Measurements from ENCODE around the gene AFF2.

AFF2 gene

DNA sequence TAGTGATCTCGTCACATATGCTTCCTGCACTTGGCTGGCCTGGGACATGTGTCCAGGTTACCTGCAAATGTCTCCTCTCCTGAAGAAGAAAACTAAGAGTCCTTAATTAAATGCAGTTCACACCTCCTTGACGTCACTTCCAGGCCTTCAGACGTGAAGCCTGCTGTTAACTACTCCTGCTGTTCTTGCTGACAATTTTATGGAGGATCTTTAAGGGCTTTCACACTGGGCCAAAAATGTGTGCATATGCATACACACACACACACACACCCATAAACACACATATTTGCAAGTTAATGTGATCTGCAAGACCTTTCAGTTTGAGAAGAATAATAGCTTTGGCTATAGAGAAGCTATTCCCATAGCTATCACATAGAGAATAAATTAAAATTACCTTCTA lies 267.9 kb downstream of the AFF2 start:
- DNase-seq: no peak

DNA sequence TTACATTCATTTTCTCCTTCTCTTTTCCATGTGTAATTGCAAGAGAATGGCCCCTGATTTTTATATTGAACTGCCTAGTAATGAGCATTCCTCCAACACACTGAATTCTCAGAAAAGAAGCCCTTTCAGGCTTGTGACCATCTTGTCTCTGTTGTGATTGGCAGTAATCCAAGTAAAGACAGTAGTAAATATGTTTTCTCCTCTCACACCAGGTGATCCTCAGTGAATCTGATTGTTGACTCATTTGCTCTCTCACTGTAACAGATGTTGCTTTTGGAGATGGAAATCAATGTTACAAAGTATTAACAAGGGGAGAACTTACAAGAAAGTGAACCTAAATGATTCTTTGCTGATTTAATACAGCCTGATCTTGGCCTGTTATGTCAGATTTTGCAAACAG lies 271.0 kb downstream of the AFF2 start:
- no peak for DNase-seq

DNA sequence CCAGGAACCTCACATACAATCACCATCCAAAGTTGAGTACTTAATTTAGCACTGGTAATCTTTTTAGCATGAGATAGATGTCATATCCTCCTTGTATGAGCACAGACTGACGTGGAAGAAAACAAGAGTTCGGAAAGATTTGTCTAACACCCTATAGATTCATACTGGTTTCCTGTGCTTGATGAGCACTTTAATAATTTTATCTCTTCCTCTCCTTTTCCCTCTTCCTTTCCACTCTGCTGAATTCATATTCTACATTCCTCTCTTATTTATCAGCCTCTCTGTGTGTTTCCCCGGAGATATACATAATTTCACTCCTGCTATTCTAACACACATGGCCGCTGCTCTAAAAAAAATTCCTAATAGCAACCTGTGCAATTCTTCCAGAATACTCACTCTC lies 273.9 kb downstream of the AFF2 start:
- no peak for DNase-seq

DNA sequence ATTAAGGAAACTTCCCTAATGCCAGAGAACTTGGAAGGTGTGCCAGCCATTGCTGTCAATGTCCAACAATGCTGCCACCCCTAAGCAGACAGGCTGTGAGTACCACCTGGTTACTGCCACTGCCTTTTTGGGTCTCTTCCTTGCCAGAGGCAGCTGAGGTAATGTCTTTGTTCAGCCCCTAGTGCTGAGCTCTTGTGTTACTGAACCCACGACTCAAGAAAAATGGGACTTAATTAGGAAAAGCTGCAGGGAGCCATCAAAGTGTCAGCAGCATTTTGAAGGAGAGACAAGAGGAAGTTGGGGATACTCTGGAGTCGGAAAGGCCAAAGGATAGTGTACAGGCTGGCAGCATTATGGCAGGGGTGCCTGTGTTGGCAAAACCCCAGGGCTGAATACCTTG lies 283.7 kb downstream of the AFF2 start:
- no peak for DNase-seq

DNA sequence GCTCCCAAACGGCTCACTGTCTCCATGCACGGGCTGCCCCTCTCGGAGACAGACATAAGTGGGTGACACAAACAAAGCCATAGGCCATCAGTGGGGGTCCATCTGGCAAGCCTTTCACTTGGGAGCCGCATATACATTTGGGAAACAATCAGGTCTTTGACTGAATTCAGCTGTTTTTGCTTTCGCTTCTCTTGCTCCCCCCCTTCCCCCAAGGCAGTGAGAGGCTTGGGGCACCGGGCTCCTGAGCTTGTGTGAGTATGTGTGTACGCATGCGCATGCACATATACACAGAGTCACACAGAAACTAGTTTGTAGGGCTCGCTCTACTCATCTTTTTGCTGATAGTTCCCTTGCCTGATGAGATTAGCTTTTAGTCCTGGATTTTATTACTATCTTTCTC lies 284.4 kb downstream of the AFF2 start:
- DNase-seq: no peak

DNA sequence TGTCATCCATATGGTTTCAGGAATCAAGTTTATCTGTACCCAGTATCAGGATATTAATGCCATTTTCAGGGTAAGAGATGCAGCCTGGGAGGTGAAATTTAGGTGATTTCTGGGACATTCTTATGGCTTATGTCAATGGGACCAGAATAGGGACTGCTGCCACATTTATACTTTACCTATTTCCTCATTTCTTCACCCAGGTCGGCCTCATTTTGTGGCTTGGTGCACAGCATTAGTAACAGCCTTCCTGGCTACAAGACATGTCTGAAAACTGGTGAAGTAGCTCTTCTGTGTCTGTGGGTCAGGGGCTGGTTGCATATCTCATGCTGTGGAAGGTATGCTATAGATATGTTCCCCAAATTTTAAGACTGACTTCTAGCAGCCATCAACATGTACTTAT lies 284.8 kb downstream of the AFF2 start:
- no peak for DNase-seq

DNA sequence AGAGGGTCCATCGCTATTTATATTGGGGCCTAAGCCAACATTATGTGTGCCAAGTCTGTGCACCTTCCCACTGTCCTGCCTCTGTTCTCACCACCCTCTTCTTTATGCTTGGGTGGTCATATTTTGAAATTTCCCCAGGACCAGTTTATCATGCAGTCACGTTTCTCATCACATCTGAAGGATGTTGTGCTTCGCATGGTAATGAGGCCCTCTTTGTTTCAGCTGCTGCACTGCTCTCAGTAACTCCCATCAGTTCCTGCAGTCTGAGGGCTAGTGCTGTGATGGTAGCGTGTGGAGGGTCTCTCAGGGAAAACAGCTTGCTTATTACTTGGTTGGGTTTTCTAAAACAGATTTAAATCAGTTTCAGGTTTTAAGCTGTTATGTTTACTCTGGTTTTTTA lies 288.0 kb downstream of the AFF2 start:
- DNase-seq: no peak

DNA sequence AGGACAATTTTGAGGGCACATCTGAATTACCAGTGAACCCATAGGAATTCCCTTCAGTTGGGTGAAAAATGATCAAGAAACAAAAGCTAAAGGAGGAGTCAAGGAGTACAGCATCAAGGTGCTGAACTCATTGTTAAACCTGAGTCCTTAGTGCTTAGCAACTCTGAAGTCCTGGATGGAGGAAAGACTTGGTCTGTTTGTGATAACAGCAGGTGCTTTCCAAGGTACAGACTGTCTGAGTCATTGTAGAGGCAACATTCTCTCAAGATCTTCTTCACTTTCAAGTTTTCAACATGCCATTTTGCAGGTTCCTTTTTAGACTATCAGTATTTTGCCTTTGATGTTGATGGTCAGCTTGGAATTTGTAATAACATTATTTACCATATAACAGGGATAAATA lies 293.9 kb downstream of the AFF2 start:
- no peak for DNase-seq

DNA sequence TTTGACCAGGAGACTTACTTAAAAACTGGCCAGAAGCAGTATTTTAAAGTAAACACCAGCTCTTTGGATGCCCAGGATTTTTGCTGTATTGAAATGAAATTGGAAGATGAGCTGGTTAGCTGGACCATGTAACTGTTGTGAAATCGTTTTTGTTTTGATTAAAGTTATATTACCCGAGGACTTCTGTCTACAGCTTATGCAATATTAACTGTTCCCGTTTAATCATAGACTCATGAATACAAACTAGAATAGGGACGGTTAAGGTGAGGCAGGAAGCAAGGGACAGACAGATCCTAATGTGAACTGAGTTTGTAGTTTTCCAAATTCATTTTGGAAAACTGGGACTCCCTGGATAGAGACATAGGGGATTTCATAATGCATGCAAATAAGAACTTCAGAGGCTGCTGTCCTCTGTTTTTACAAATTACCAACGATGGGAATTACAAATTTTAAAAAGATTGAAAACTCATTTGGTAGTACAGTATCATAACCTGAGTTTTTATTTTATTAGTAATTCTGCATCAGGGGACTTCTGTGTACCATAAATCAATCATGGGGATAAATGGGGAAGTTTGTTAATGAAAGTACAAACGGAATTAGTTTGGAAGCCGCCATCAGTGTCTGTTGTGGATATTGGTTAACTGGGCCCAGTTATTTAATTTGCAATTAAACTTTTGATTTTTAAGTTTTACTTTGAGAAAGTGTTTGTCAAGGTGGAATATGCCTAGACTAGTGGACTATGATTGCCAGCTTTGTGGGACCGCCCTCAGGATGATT lies 304.4 kb downstream of the AFF2 start:
- no peak for DNase-seq

DNA sequence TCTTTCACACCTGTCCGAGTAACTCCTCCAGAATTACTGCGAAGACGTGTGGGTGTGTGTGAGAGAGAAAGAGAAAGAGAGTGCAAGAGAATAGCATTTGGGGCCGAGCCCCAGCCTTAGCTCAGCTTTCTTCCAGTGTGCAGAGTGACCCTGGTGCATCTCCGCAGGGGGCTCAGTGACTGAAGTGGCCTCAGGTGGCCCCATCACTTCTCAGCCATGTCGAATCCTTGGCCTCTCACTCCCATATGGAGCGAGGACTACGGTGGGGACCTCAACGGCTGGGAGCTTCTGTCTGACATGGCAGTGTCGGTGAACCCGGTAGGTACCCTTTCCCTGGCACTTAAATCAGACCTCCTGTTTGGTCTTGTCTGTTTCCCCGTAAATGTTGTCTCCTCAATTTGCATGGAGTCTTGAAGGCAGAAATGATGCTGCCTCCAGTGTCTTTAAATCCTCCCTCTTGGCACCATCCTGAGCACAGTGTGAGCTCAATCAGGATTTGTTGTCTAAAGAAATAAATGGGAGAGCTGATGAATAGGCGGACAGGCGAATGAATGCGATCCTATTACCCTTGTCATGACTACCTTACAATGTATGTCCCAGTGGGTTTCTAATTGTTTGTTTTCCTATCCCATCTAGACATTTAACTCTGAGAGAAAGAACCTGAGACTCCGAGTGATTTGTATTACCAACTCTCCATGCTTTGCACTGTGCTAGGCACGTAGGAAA lies 305.9 kb downstream of the AFF2 start:
- DNase-seq: no peak

DNA sequence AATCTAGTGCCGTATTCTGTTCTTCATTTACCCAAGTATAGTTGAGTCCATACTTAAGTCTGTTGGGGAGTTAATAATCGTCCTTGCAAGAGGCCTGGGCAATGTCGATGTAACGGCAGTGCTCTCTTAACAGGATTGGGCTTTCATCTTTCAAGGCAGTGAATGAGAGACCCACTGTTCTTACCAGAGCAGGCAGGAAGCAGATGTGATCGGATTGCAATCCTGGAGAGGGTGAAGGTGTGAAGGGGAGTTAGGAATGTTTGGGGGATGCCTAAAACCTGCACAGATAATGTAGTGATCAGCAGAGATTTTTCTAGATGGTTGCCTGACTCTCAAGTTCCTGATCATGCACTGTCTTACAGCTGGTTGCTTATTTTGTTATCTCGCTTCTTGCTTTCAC lies 308.4 kb downstream of the AFF2 start:
- no peak for DNase-seq

DNA sequence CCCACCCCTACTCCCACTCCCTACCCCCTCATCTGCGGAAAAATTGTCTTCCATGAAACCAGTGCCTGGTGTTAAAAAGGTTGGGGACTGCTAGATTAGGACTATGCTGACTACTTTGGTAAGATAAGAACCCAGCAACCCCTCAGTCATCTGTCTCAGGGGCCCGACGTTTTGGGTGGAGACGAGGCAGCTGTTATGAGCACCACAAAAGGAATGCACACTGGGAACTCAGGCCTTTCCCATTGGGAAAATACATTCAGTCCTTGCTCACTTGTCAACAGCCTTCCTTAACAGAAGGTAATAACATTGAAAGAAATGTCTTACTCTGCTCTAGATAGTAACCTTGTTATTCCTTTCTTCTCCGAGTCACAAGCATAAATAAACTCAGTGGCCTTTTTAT lies 310.8 kb downstream of the AFF2 start:
- no peak for DNase-seq

DNA sequence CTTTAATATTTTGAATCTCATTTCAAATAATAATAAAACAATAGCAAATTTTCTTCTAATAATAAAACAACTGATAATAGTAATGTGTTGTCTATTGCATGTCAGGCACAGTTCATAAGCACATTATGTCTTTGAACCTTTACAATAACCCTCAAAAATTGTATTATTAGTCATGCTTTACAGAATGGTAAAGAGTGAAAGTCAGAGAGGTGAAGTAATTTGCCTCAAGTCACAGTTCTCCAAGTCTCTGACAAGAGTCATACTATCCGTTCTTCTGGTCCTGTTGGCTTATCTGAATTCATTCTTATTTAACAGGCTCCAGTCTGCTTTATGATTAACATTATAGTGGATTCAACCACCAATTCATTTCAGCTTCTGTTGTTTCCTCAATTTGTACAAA lies 313.0 kb downstream of the AFF2 start:
- no peak for DNase-seq

DNA sequence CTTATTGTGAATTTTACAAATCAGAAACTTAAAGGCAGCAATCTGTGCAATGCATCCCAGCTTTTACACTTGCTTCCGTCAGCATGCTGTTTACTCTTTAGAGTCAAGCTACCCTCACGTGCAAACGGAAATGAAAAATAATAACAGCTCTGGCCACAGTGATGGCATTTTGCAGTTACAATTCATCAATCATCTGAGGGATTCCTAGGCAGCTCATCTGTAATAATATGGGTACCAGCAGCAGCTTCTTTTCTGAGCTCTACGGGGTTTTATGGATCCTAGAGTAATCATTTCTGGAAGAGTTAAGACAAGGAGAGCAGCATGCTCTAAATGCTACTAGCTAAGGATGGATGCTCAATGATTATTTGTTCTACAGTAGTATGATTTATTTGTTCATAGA lies 313.6 kb downstream of the AFF2 start:
- DNase-seq: no peak

DNA sequence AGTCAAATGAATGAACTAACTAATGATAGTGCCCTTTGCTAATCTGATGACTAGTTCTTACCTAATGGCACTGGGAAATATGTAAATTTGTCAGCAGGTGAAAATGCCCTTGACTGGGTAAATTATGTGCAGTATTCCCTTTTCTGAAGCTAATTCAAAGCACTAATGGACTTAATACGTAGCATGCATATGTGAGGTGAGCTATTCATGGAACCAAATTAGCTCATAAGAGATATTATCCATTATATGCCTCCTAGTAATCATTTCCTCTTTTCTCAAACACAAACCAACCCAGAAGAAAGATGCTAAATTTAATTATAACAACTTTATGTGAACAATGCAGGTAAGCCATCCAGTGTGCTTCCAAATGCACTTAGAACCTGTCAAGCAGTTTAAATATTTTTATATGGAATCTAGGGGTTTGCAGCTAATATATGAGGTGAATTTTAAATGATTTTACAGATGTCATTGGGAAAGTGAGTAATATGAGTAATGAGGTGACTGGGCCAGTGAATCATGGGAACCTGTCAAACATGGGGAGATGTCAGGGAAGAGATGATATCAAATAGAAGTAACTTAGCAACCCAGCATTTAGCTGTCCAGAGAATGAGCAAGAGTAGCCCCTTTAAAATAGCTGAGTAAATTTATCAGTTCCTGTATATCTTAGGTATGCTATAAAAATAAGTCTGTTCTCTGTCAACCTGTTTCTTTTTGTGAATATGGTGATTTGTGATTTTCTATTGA lies 315.0 kb downstream of the AFF2 start:
- no peak for DNase-seq

DNA sequence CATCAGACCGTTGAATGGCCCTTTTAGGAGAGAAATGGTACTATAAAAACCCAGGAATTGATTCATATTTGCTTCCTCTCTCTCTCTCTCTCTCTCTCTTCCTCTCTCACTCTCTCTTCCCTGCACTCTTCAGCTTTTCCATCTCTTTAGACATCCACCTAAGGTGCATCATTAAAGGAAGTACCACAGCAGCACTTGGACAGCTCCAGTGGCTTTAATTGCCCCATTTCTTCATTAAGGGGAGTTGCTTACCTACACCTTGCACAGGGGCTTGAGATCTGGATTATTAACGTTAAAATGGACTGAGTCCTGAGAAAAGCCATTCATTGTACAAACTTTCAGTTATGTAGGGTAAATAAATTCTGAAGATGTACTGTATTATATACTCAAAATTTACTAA lies 323.6 kb downstream of the AFF2 start:
- no peak for DNase-seq

DNA sequence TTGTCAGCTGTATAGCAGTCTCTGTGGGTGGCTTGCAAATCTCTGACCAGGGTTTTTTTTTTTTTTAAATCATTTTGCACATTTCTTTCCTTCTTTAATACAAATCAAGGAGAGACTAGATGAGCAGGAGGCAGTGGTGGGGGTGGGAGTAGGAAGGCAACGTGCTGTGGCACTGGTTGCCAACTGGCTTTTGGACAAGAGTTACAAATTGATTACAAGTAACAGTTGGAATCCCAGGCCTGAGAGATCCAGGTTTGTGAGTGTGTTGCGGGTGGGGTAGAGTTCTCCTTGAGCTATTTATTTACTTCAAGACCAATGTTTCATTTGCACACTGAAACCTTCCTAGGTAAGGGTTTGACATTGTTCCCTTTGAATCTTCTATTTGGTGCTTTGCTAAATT lies 325.3 kb downstream of the AFF2 start:
- no peak for DNase-seq

DNA sequence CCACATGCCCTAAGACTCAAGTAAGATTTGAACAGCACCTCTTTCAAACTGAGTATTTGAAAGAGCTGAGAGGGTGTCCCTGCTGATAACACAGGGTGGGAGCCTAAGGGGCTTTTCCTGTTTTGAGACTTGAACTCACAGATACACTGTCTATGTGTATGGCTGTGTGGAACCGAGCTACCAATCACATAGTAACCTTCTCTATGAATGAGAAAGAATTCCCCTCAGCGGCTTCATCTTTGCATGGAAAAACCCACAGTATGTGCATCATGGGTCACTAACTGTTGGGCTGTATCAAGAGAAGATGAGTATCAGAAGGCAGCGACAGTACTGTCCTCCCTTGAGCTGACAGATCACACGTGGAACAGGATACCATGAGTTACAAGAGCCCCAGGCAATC lies 336.3 kb downstream of the AFF2 start:
- no peak for DNase-seq

DNA sequence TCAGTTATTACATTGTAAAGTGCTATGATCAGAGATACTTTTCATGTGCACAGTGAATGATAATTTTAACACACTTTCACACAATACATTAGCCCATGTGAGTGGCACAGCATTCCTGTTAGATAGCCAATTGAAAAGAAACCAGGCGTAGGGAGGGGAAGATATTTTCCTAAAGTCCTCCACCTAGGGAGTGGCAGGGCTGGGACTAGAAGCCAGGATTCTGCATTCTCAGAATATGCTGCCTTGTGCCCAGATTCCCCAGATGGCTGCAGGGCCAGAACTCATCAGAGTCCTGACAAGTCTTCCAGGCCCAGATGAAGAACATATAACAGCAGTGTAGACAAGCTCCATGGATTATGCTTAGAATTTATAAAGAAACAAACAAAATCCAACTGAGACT lies 350.2 kb downstream of the AFF2 start:
- no peak for DNase-seq

DNA sequence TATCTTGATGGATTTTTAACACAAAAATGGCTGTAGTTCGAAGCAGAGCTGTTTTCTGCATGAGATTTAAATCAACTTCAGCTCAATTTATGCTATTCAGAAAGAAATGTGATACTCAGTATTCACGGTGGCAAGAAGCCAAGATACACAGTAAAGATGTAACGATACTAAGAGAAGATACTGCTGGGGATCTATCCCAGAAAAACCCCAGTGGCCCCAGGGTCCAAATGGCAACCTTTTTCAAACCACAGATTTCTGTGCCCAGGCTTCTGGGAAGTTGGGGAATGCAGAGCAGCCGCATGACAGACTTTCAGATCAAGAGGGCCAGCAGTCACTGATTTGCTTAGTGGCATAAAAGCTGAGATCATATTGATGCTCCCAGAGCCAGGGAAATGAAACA lies 353.9 kb downstream of the AFF2 start:
- DNase-seq: no peak

DNA sequence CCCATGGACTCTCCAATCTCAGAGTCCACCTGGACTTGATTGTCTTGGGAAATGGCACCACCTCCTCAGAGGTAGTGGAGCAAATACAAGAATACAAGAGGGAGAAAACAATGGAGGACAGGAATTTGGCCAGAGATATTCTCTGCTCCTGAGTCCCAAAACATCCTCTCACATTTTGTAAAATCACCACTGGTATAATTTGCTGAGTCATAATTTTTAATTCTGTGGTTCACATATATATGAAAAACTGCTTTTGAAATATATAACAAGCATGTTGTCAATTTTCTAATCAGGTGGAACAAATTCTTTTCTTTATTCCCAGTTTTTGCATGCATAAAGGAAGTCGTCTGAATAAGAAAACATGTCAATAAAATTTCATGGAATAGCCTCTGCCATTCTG lies 356.1 kb downstream of the AFF2 start:
- no peak for DNase-seq

DNA sequence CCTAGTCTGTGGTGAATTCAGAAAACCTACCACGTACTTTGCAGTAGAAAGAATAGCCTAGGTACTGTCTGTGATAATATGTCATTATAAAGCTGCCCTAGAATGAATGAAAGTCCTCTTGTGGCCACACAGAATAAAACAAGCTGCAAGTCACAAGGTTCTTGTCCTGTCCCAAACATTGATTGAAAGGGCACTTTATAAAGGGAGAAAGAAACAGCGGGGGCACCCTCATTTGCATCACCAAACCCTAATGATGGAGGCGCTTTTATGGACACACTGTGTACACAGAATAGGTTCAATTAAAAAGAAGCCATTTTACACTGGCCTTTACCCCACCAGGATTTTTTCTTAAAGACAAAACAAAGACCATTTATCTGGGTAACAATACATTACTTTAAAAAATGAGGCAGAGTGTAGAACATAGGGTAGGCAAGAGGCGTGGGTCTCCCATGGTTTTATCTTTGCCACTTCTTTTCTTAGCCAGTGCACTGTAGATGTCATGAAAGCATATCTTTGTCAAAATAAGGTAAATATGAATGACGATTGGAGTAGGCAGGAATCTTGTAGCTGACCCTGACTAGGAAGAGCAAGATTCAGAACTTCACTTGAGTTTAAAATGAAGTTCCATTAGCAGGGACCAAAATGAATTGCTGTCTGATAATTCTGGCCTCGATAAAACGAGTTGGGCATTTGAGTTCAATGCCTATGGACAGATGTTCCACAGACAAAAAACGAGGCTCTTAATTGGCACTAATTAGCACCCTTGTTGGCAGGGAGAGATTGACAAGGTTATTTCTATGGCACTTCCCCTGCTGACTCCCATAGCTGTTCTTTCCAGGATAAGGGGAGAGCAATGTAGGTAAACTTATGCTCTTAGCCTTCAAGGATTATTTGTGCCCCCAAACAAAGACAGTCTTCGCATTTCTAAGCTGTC lies 365.1 kb downstream of the AFF2 start:
- DNase-seq: no peak

DNA sequence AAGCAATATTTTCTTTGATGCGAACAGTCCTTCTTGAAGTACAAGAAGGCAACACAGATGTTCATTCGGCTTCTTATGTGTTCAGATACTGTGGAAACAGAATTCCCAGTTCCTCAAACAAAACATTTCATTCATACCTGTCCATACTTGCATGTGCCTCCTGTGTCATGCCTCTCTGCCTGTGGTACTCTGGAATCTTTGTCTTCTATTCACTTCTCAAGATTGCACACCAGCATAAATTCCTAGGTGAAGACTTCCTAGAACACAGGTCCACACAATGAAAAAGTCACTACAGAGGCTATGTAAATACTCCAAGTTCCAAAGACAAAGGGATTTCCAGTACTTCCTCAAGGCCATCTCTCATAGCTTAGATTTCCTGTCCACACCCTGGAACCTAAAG lies 367.2 kb downstream of the AFF2 start:
- DNase-seq: no peak

Measured in activated T-cell treated with anti-CD3 and anti-CD28 coated beads for 4 hours (primary cell).